GM19438 (cell line): ENCODE measurements around the gene KRTAP4-3.
"Not testable (repeated sequence)": the region's sequence is repeated elsewhere in the genome, so short reads cannot be mapped to it uniquely, and the experiment has no call there.

Experiments
- ATAC-seq: cut with Tn5 transposase; IDR thresholded peaks from one replicate; pipeline ENCODE4 v1.9.1; 2021; ENCODE audit warnings: low read depth; ENCODE audit not compliant: unreplicated experiment

KRTAP4-3 gene

GRCh38 chr17:41119696-41120690 is 48.0 kb downstream of the KRTAP4-3 start:
- ATAC-seq, result not testable (repeated sequence)

GRCh38 chr17:41118721-41119120 is 49.3 kb downstream of the KRTAP4-3 start:
- no peak for ATAC-seq

GRCh38 chr17:41117846-41118386 is 50.1 kb downstream of the KRTAP4-3 start, which contains the start of gene KRTAP4-11:
Gene KRTAP4-11, minus strand, starts transcription at chr17:41118373. Its CDS starts 58 bp downstream, at chr17:41118315.
- ATAC-seq, result not testable (repeated sequence)
